GM18907 (cell line): ENCODE results near the gene ARMH1.
A peak's percentile ranks its signal among the peaks of the same experiment; 100 is the strongest.
"Not testable (repeated sequence)": the region's sequence is repeated elsewhere in the genome, so short reads cannot be mapped to it uniquely, and the experiment has no call there.

Experiments
- ATAC-seq: cut with Tn5 transposase; IDR thresholded peaks from one replicate; pipeline ENCODE4 v1.9.1; 2021; ENCODE audit warnings: mild to moderate bottlenecking, moderate library complexity; ENCODE audit not compliant: unreplicated experiment

Gene ARMH1

GRCh38 chr1:44664730-44665370, 9.7 kb upstream of the ARMH1 start:
- no peak for ATAC-seq

- ATAC-seq, result not testable (repeated sequence)
These were observed 7.8 kb upstream of the ARMH1 start for GRCh38 chr1:44666719-44667118.

GRCh38 chr1:44670751-44671640, 3.5 kb upstream of the ARMH1 start:
- no peak for ATAC-seq

- no peak for ATAC-seq
These were observed 2.1 kb upstream of the ARMH1 start for GRCh38 chr1:44672254-44672955.

GRCh38 chr1:44672961-44673674, 1.4 kb upstream of the ARMH1 start:
- no peak for ATAC-seq

GRCh38 chr1:44673675-44674112, 820 bp upstream of the ARMH1 start:
- ATAC-seq, result peak; percentile 2

- no peak for ATAC-seq
These were observed 672 bp downstream of the ARMH1 start for GRCh38 chr1:44675186-44675585.

GRCh38 chr1:44676484-44677200, 2.1 kb downstream of the ARMH1 start:
- ATAC-seq, result no peak

- no peak for ATAC-seq
These were observed 2.8 kb downstream of the ARMH1 start for GRCh38 chr1:44677201-44677766.

GRCh38 chr1:44678120-44678519, 3.6 kb downstream of the ARMH1 start:
- no peak for ATAC-seq

- no peak for ATAC-seq
These were observed 4.1 kb downstream of the ARMH1 start for GRCh38 chr1:44678626-44679025.

- ATAC-seq, result no peak
These were observed 5.0 kb downstream of the ARMH1 start for GRCh38 chr1:44679468-44679867.

- ATAC-seq, result no peak
These were observed 7.7 kb downstream of the ARMH1 start for GRCh38 chr1:44681905-44682882.

- no peak for ATAC-seq
These were observed 8.4 kb downstream of the ARMH1 start for GRCh38 chr1:44682883-44683265.

GRCh38 chr1:44684525-44684924, 10.0 kb downstream of the ARMH1 start:
- peak; percentile 73 for ATAC-seq

- ATAC-seq, result no peak
These were observed 10.7 kb downstream of the ARMH1 start for GRCh38 chr1:44685218-44685617.

- ATAC-seq, result no peak
These were observed 11.4 kb downstream of the ARMH1 start for GRCh38 chr1:44685881-44686280.

- ATAC-seq, result no peak
These were observed 14.4 kb downstream of the ARMH1 start for GRCh38 chr1:44688760-44689446.
